NCI-H446 (cell line): ENCODE data around the gene CAB39L.
"Not testable (repeated sequence)": the region's sequence is repeated elsewhere in the genome, so short reads cannot be mapped to it uniquely, and the experiment has no call there.

ENCODE experiments used
- DNase-seq, 2 experiments: peaks; one replicate each; lab custom pipeline; 2025; lab: John Stamatoyannopoulos, UW

CAB39L gene

GRCh38 chr13:49308097-49308875, 135.6 kb downstream of the CAB39L start:
- DNase-seq: no peak

GRCh38 chr13:49307365-49307764, 136.5 kb downstream of the CAB39L start:
- no peak for DNase-seq

GRCh38 chr13:49305792-49306425, 138.0 kb downstream of the CAB39L start:
- DNase-seq: no peak

GRCh38 chr13:49304763-49305700, 138.8 kb downstream of the CAB39L start:
- no peak for DNase-seq

- no peak for DNase-seq
These were observed 139.5 kb downstream of the CAB39L start for GRCh38 chr13:49304356-49304755.

GRCh38 chr13:49303533-49304252, 140.2 kb downstream of the CAB39L start:
- no peak for DNase-seq

GRCh38 chr13:49302817-49303216, 141.0 kb downstream of the CAB39L start:
- DNase-seq: no peak

GRCh38 chr13:49302222-49302621, 141.6 kb downstream of the CAB39L start:
- DNase-seq: no peak

GRCh38 chr13:49300739-49301589, 142.9 kb downstream of the CAB39L start:
- DNase-seq: peak in 1 of 2 experiments; percentile 45

GRCh38 chr13:49300276-49300675, 143.6 kb downstream of the CAB39L start:
- no peak for DNase-seq

GRCh38 chr13:49298903-49299605, 144.8 kb downstream of the CAB39L start:
- no peak for DNase-seq

GRCh38 chr13:49298416-49298815, 145.4 kb downstream of the CAB39L start:
- no peak for DNase-seq

GRCh38 chr13:49297338-49297737, 146.5 kb downstream of the CAB39L start:
- no peak for DNase-seq

GRCh38 chr13:49296659-49297058, 147.2 kb downstream of the CAB39L start:
- no peak for DNase-seq

- DNase-seq: no peak
These were observed 148.6 kb downstream of the CAB39L start for GRCh38 chr13:49295244-49295643.

- DNase-seq: not testable (repeated sequence)
These were observed 149.1 kb downstream of the CAB39L start for GRCh38 chr13:49294723-49295122.

GRCh38 chr13:49292742-49293486, 150.9 kb downstream of the CAB39L start:
- DNase-seq: peak; percentile 21 to 57

GRCh38 chr13:49288458-49288857, 155.4 kb downstream of the CAB39L start:
- no peak for DNase-seq

- DNase-seq: no peak
These were observed 155.9 kb downstream of the CAB39L start for GRCh38 chr13:49287995-49288394.
